Bronchial epithelial cell (primary cell): ENCODE results near the gene ATP2A1. TPM values are rescaled to one million over a fixed set of nuclear protein-coding genes. Genes with fewer than 3 reads are reported as not detected.
A peak's percentile ranks its signal among the peaks of the same experiment; 100 is the strongest.
"Not testable (repeated sequence)": the region's sequence is repeated elsewhere in the genome, so short reads cannot be mapped to it uniquely, and the experiment has no call there.

Experiments
- DNase-seq: peaks from one replicate; pipeline ENCODE4 v3.0.0-alpha.2; 2010; ENCODE audit warnings: low read depth
- FAIRE-seq: peaks from 2 replicates; lab custom pipeline; 2011; peaks lifted over from hg19 to GRCh38; lab: Jason Lieb, UNC
- H3K27me3 ChIP-seq: 2 replicates; pipeline ENCODE4 v1.5.1; 2011; ENCODE audit warnings: low read length; ENCODE audit not compliant: control insufficient read depth, insufficient read depth
- H3K36me3 ChIP-seq: 2 replicates; pipeline ENCODE4 v1.5.1; 2011; ENCODE audit warnings: low read length; ENCODE audit not compliant: control insufficient read depth, insufficient read depth
- H3K4me3 ChIP-seq: 2 replicates; pipeline ENCODE4 v1.5.1; 2011; ENCODE audit warnings: mild to moderate bottlenecking, low read depth, low read length, control low read depth
- total RNA-seq: library from RNA; depleted of rRNA; stranded (reverse); fragments of >200 nt; gene quantifications from 2 replicates; pipeline ENCODE4 v1.2.1, GENCODE V29; 2014
- TF ChIP-seq, protein P1 (sequence below): IDR thresholded peaks from 2 replicates; pipeline ENCODE4 v1.5.1; 2011; ENCODE audit warnings: mild to moderate bottlenecking, moderate library complexity, low read length, control low read depth, inconsistent platforms; ENCODE audit not compliant: insufficient read depth, severe bottlenecking

The ATP2A1 gene
- total RNA-seq, 1 donor from 2014 or later: under 0.01 TPM

DNA sequence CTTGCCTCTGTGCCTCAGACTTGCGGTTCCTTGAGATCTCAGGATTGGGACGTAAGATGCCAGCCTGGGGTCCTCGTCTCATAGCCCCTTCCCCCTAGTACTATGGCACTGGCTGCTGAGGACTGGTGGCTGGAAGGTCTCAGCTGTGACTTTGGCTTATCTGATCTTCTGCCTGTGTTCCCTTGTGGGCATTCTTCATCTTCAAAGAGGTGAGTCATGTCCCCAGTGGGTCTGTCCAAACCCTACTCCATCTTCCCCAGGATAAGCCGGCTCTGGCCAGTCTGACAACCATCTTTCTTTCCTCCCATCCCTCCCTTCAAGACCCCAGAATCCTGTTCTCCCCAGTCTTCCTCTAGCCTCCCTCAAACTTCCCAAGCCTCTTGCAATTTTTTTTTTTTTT is 57.1 kb downstream of the ATP2A1 start:
- Histone ChIP-seq H3K36me3 (no peaks in the 10 kb centered on the region), H3K27me3 (no peaks in the 10 kb centered on the region), H3K4me3 (no peak overlapping the region)
- TF ChIP-seq, protein P1, sequence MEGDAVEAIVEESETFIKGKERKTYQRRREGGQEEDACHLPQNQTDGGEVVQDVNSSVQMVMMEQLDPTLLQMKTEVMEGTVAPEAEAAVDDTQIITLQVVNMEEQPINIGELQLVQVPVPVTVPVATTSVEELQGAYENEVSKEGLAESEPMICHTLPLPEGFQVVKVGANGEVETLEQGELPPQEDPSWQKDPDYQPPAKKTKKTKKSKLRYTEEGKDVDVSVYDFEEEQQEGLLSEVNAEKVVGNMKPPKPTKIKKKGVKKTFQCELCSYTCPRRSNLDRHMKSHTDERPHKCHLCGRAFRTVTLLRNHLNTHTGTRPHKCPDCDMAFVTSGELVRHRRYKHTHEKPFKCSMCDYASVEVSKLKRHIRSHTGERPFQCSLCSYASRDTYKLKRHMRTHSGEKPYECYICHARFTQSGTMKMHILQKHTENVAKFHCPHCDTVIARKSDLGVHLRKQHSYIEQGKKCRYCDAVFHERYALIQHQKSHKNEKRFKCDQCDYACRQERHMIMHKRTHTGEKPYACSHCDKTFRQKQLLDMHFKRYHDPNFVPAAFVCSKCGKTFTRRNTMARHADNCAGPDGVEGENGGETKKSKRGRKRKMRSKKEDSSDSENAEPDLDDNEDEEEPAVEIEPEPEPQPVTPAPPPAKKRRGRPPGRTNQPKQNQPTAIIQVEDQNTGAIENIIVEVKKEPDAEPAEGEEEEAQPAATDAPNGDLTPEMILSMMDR: no peak
- no peak for FAIRE-seq
- no peak for DNase-seq

DNA sequence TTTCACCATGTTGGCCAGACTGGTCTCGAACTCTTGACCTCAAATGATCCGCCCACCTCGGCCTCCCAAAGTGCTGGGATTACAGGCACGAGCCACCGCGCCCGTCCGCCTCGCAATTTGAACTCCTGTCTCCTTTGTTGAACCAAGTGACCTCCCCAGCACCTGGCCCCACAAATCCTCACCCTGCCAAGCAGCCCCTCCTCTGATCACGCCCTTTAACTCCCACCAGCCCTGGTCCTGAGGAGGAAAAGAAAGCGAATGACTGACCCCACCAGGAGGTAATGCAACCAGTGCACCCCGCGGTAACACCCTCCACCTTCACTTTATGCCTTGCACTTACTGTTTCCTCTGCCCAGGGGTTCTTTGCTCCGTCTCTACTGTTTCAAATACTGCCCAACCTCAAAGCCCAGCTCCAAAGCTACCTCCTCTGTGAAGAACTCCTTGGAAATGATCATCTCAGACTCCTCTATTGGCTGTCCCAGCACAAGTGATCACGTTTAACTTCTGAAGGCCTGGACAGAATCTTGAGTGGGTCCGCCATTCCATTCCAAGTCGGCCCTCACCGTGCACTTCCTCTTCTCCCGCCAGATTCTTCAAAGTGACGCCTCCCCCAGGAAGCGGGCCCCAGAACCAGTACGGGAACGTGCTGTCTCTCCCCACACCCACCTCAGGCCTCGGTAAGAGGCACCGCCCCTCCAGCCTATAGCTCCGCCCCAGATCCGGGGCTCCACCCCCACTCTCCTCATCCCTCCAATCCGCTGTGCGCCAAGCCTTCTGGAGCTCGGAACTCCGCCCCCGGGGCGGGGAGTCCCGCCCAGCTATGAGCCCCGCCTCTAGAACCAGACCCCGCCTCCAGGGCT is 57.9 kb downstream of the ATP2A1 start:
- peak overlapping the region; percentile 19 for H3K4me3 ChIP-seq

GRCh38 chr16:28936784-28937155 is 58.5 kb downstream of the ATP2A1 start:
- TF ChIP-seq, protein P1: no peak
- no peak overlapping the region for H3K4me3 ChIP-seq
- no peak for FAIRE-seq

More for the DNA sequence above, 57.9 kb downstream of the ATP2A1 start:
- Histone ChIP-seq H3K27me3 (no peaks in the 10 kb centered on the region), H3K36me3 (no peaks in the 10 kb centered on the region)
- DNase-seq (peak; percentile 61), FAIRE-seq (no peak)
- TF ChIP-seq, protein P1: no peak

DNA sequence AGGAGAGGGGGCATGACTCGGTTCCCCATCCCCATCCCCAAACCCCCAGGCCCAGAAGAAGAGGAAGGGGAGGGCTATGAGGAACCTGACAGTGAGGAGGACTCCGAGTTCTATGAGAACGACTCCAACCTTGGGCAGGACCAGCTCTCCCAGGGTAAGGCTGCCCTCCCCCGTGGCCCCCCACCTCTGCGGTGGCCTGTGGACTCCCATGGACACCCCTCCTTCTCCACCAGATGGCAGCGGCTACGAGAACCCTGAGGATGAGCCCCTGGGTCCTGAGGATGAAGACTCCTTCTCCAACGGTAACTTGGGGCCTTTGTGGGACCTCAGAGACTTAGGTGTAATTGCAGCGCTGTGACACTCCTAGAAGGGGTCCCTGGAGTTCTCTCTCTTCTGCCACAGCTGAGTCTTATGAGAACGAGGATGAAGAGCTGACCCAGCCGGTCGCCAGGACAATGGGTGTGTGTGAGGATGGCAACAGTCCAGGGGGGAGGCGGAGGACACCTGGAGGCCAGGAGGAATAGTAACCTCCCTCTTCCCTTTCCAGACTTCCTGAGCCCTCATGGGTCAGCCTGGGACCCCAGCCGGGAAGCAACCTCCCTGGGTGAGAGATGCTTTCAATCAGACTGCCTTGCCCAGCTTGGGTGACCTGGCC is 59.1 kb downstream of the ATP2A1 start:
- FAIRE-seq (no peak), DNase-seq (no peak)
- TF ChIP-seq, protein P1: no peak
- Histone ChIP-seq H3K4me3 (no peak overlapping the region), H3K36me3 (no peaks in the 10 kb centered on the region), H3K27me3 (no peaks in the 10 kb centered on the region)

More at GRCh38 chr16:28936784-28937155, 58.5 kb downstream of the ATP2A1 start:
- Histone ChIP-seq H3K36me3 (no peaks in the 10 kb centered on the region), H3K27me3 (no peaks in the 10 kb centered on the region)
- DNase-seq: no peak

DNA sequence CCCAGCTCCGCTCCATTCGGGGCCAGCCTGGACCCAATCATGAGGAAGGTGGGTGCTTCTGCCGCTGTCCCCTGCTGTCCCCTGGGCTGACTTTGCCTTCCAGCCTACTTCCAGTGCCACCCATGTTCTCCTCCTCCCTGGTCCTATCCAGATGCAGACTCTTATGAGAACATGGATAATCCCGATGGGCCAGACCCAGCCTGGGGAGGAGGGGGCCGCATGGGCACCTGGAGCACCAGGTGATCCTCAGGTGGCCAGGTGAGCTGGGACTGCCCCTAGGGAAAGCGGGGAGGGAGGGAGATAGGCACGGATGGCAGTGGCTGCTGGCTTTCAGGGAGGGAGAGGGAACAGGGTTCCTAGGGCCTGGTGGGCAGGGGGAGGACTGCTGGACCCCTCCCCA is 60.4 kb downstream of the ATP2A1 start:
- TF ChIP-seq, protein P1: no peak
- FAIRE-seq (no peak), DNase-seq (no peak)
- Histone ChIP-seq H3K4me3 (no peak overlapping the region), H3K27me3 (no peaks in the 10 kb centered on the region), H3K36me3 (no peaks in the 10 kb centered on the region)

DNA sequence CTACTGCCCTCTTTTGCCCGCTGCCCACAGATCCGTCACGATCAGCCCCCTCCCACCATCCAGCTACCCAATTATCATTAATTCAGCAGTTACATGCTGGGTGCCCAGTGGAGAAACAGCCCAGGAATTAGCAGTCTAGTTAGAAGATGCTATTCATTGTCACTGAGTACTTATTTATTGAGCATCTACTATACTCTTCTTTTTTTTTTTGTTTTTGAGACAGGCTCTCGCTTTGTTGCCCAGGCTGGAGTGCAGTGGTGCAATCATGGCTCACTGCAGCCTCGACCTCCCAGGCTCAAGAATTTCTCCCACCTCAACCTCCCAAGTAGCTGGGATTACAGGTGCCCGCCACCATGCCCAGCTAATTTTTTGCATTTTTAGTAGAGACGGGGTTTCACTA is 61.5 kb downstream of the ATP2A1 start:
- H3K4me3 ChIP-seq, FAIRE-seq, H3K36me3 ChIP-seq, H3K27me3 ChIP-seq, DNase-seq: not testable (repeated sequence)
